ENCODE measurements around the gene OSBP2. TPM values are rescaled to one million over a fixed set of nuclear protein-coding genes. Genes with fewer than 3 reads are reported as not detected.
"Not testable (repeated sequence)": the region's sequence is repeated elsewhere in the genome, so short reads cannot be mapped to it uniquely, and the experiment has no call there.

The OSBP2 gene
- total RNA-seq, 2 donors from 2014 or later = 2.1 to 2.6 TPM

DNA sequence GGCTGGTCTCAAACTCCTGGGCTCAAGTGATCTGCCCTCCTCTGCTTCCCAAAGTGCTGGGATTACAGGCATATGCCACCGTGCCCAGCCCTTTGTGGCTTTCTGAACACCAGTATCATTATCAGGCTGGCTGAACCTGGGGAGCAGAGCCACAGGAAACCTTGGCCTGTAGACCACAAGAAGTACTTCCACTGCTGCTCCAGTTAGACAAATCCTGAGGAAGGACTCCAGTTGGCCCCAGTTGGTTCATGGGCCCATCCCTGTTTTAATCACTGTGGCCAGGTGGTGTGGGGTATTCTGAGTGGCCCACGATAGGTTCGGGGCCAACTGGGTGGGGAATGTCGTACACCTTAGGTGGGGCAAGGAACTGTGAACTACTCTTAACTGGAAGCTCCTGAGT lies 21.5 kb upstream of the OSBP2 start:
- DNase-seq (ENCODE audit: low spot score) = no peak
- intact Hi-C loops (cut with DNase I) = no loop called here

DNA sequence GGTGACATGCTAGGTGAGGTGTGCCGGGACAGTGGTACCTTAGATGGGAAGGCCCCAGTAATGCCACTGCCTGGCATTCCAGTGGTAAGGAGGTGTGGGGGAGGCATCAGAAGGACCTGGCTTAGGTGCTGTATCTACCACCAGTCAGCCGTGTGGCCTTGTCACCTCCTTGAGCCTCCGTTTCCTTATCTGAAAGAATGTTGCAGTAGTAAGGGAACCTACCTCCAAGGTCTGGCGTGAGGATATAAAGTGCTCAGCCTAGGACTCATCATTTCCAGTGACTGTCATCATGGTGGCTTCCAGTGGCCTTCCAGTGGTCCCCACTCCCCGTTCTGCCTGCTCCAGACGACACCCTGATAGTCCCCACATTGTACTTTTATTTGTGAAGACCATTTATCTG lies 20.2 kb upstream of the OSBP2 start:
- intact Hi-C loops (cut with DNase I) = no loop called here
- DNase-seq (ENCODE audit: low spot score) = no peak

DNA sequence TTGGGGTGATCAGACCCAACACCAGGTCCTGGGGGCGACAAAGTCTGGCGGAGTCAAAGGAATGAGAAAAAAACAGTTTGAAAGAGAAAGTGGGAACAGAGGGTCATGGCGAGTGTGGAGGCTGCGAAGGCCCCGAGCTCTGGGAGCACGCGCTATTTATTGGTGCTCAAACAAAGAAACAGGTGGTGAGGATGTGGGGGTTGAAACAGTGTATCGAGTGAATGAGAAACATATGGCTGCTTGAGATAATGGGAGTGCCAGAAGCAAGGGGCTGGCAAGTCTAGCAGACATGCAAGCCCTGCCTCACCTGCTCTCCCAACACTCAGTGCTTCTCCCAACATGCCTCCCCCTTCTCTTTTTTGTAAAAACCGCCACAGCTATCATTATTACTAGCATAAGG lies 19.2 kb upstream of the OSBP2 start:
- no peak for DNase-seq (ENCODE audit: low spot score)
- intact Hi-C loops (cut with DNase I) = no loop called here

DNA sequence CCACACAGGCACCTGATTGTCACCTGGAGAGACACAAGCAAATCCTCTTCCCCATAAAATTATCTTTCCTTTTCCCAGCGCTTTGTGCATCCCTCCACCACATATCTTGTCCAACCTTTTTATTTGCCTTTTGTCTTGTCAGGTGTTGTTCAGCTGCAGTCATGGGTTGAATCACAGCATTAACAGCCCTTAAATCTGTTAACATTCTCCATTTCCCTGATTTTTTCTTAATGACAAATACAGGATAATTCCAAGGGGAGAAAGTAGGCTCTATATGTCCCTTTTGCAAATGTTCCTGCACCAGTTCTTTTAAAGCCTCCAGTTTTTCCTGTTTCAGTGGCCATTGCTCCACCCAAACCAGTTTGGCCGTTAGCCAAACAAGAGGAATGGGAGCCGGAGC lies 18.1 kb upstream of the OSBP2 start:
- intact Hi-C loops (cut with DNase I); DNase-seq (ENCODE audit: low spot score): not testable (repeated sequence)

DNA sequence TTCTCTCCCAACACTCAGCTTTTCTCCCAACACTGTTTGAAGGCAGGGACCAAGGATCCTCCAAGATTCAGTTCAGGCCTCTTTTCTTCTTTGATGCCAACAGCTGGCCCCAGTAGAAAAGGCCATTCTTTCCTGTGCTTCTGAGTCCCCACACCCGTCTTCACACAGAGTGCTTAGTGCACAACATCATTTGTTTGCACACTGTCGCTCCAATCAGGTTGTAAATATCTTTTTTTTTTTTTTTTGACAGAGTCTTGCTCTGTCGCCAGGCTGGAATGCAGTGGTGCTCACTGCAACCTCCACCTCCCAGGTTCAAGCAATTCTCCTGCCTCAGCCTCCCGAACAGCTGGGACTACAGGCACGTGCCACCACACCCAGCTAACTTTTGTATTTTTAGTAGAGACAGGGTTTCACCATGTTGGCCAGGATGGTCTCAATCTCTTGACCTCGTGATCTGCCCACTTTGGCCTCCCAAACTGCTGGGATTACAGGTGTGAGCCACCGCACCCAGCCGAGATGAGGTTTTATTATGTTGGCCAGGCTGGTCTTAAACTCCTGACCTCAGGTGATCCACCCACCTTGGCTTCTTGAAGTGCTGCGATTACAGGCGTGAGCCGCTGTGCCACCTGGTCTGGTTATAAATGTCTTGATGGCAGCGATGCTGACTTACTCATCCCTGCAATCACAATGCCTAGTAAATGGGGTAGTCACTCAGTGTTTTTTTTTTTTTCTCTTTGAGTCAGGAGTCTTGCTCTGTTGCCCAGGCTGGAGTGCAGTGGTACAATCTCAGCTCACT lies 14.6 kb upstream of the OSBP2 start:
- DNase-seq (ENCODE audit: low spot score); intact Hi-C loops (cut with DNase I): not testable (repeated sequence)

DNA sequence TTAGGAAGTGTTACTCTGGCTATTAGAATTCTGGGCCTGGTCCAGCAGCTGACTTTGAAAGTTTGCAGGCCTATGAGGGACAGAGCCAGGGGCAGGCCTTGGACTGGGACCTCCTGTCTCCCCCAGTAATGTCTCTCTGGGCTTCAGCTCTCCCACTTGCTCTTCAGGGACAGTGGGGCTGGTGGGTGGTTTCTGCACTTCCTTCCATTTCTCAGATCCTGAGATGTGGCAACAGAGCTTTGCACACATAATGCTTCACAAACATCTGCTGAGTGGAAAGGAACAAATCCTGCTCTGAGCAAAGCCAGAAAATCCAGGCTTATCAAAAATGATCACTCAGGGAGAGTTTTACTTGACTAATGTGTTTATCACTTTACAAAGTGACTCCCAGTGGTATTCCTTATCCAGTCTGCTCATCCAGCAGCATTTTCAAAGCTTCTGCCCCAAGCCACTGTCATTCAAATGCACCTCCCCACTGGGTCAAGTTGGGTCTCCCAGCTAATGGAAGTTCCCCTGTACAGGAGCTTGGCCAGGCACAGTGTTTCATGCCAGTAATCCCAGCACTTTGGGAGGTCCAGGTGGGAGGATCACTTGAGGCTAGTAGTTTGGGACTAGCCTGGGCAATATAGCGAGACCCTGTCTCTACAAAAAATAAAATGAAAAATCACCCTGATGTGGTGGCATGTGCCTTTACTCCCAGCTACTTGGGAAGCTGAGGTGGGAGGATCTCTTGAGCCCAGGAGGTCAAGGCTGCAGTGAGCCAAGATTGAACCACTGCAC lies 13.5 kb upstream of the OSBP2 start:
- no peak for DNase-seq (ENCODE audit: low spot score)
- intact Hi-C loops (cut with DNase I) = no loop called here

DNA sequence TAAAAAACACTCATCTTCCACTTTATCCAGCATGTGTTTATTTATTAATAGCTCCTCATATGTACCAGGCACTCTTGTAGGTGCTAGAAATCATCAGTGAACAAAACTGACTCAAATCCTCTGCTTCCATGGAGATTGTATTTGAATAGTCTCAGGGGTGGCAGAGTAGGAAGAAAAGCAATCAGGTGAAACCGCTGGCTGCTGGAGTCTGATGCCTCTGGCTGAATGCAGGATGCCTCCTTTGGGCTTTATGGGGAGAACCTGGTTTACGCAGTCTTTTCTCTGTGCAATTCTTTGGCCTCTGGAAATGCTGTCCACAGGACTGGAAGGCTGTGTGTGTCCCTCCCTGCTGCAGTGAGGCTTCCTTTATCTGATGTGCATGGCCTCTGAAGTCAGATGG lies 12.8 kb upstream of the OSBP2 start:
- DNase-seq (ENCODE audit: low spot score) = no peak

DNA sequence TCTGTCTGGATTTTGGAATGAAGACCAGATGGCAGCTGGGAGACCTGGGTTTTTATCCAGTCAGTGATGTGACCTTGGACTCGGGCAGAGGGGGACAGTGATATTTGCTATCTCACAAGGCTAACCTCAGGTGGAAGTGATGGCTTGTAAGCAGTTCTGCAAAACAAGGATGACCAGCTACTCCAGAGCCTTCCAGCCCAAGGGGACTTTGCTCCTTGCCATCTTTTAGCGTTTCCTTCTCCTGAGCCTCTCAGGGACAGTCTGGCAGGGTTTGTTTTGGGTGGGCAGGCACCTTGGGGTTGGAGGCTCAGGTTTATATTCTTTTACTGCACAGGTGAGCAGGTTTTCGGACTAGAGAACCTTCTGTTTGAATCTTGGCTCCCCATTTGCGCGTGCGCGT lies 9.5 kb upstream of the OSBP2 start:
- peak; percentile 26 for DNase-seq (ENCODE audit: low spot score)
- intact Hi-C loops (cut with DNase I) = no loop called here

More for the DNA sequence above, 12.8 kb upstream of the OSBP2 start:
- intact Hi-C loops (cut with DNase I) = no loop called here

DNA sequence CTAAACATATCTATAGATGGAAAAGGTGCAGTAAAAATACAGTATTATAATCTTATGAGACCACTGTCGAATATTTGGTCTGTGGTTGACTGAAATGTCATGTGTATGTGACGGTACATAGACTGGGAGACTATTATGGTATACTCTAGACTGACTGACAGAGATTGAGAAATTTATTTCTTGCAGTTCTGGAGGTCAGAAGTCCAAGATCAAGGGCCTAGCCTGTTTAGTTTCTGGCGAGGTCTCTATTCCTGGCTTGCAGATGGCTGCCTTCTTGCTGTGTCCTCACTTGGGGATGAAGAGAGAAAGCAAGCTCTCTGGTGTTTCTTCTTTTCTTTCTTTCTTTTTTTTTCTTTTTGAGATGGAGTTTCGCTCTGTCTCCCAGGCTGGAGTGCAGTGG lies 7.3 kb upstream of the OSBP2 start:
- no peak for DNase-seq (ENCODE audit: low spot score)
- intact Hi-C loops (cut with DNase I) = no loop called here

DNA sequence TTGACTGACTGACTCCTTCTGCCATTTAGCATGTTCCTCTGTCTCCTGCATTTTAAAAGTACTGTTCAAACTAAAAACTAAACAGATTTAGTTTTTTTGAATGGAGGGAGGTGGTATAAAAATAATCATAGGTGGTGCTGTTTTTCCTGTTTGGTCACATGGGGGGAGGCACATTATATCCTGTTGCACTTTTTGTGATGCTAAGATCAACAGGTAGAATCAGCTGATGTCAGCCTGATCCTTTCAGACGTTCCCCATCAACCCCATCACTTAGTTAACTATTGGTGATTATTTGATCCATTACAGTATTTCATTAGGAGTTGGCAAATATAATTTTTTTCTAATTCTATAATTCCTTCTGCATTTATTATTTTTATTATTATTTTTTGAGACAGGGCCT lies 5.1 kb upstream of the OSBP2 start:
- intact Hi-C loops (cut with DNase I) = no loop called here

DNA sequence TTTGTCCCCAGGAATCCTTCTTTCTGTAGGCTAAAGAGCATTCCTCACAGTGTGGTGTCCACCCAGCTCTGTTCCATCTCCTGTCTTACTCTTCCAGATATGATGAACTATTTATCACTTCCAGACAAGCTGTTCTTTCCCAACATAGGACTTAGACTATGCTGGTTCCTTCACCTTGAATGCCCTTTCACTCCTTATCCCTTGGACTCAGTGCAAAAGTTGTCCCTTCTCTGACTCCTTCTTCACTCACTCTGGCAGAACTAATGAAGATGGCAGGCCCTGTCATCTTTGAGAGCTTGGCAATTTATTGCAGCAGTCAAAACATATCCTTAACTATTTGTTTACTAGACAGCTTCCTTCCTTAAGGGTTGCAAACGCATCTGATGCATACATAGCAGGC lies 3.5 kb upstream of the OSBP2 start:
- no peak for DNase-seq (ENCODE audit: low spot score)
- intact Hi-C loops (cut with DNase I) = no loop called here

More for the DNA sequence above, 5.1 kb upstream of the OSBP2 start:
- no peak for DNase-seq (ENCODE audit: low spot score)

DNA sequence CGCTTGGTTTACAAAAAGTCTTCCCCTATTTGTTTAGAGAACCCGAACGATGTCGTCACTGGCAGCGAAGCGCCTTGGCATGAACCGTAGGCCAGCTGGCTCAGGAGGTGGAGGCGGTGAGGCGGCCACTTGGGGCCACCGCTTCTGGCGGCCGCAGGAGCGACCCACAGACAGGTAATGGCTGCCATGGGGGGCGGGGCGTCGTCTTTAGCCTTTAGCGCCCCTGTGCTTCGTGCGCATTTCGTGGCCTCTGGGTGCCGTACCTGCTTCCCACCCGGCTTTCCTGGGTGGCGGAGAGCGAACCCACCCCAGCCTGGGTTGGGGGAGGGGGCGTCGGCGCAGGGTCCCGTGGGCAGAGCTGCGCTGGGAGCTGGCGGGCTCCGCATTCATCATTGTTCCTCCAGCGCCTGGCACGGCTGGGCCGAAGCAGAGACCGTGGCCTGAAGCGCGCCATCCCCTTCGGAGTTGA lies 469 bp upstream of the OSBP2 start:
- intact Hi-C loops (cut with DNase I) = no loop called here
- DNase-seq (ENCODE audit: low spot score) = peak; percentile 81

DNA sequence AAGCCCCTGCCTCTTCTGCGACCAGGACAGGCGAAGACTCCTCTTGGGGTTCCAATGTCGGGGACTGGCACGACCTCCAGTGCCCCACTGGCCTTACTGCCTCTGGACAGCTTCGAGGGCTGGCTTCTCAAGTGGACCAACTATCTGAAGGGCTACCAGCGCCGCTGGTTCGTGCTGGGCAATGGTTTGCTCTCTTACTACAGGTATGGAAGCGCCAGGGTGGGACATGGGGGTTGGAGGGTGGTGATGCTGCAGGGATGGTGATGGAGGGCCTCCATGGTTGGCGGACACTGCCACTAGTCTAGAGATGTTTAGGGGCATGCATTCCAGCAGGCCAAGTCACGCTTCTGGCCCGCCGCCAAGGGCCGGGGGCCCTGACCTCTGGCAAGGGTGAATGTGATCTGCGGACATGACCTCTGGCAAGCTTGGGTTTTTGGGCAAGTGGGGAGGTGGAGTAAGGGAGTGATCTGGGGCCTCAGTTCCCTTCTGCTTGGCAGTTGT lies 727 bp downstream of the OSBP2 start:
- DNase-seq (ENCODE audit: low spot score) = peak; percentile 68
- intact Hi-C loops (cut with DNase I) = no loop called here

DNA sequence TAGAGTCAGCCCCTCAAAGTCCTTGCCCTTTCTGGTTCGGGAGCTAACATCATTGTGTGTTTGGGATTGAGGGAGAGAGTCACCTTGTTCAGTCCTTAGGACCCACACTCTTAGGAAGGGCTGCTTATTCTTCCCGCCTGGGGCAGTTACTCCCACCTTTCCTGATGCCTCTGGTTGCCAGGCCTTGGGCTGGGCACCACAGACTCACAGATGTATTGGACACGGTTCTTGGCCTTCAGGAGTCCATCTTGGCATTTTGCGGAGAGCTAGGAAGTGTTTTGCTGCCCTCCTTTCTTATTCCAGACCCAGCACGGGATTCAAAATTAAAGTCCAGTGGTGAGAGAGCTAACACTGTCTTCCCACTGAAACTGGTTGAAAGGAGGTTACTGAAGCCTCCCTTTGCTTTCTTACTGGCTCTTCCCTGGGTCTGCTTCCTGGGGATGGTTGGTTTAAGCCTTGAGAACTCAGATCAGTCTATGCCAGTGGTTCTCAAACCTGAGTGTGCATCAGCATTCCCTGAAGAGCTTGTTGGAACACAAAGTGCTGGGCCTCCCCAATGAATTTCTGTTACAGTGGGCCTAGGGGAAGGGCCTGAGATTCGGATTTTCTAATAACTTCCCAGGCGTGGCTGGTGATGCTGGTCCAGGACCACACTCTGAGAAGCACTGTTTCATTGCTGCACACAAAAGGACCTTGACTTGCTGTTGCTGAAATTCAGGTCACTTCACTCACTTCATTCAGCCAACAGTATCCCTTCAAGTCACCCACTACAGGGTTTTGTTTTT lies 1.4 kb downstream of the OSBP2 start:
- DNase-seq (ENCODE audit: low spot score) = peak; percentile 76
- intact Hi-C loops (cut with DNase I) = no loop called here

DNA sequence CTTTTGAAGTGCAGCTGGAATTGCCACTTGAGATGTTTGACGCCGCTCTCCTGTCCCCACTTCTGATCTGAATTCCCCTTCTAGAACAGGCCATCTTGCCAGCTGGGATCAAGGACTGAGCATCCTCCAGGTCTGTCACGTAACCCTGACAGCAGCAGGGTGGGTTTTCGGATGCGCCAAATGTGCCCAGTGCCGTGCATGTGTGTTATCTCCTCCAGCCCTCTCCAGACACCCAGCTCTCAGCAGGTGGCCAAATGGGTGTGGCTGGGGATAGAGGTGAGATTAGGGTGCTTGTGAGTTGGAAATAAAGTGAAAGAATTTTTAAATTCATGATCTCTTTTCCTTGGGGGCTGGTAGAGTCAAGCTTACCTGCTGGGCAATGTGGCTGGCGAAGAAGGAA lies 3.3 kb downstream of the OSBP2 start:
- intact Hi-C loops (cut with DNase I) = no loop called here
- peak; percentile 60 for DNase-seq (ENCODE audit: low spot score)

DNA sequence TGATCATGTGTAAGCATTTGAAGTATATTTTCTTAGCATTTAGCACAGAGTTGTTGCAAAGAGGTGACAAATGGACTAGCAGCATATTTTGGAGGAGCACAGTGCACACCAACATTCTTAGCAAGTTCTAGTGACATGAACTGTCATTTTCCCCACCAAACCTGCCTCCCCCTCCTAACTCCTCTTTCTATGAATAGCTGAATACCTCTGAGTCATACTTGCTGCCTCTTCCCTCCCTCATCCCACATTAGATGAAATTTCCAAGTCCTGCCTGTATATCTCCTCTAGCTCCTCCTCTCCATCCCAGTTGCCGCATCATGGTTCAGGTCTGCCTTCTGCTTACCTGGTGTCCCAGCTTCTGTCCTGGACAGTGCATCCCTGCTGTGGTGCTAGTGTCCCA lies 7.2 kb downstream of the OSBP2 start:
- intact Hi-C loops (cut with DNase I) = loop anchor here in 1 of 2 donors (5.0 kb wide), 1 partner anchor 1070 kb away; no protein-coding TSS in a partner anchor
- no peak for DNase-seq (ENCODE audit: low spot score)

DNA sequence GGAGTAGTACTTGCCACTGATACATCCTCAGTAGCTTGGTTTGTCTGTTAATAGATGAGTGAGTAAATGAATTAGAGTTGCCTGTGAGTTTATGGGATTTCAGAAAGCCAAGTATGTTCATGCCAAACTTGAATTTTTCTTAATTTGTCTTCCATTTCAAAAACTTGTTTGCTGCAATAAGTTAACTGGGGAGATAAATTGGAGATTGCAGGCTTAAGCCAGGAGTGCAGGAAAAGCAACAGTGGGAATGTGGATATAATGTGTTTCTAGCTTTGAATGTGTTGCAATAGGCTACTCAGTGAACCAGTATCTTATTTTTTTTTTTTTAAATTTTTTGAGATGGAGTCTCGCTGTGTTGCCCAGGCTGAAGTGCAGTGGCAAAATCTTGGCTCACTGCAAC lies 8.2 kb downstream of the OSBP2 start:
- intact Hi-C loops (cut with DNase I) = loop anchor here in 1 of 2 donors (5.0 kb wide), 1 partner anchor 1071 kb away; no protein-coding TSS in a partner anchor
- DNase-seq (ENCODE audit: low spot score) = no peak

DNA sequence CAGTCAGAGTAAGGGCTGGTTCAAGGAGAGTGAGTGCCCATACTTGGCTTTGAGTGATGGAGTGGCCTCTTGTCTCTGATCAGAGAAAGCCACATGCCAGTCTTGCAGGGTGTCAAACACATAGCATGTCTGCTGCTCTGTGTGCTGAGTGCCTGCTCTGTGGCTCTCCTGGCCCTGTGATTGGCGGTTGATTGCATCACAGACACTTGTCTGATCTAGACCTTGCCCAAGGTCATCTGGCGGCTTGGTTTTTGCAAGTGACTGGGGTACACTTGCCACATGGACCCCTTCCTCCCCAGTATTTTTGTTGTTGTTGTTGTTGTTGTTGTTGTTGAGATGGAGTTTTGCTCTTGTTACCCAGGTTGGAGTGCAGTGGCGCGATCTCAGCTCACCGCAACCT lies 10.3 kb downstream of the OSBP2 start:
- no peak for DNase-seq (ENCODE audit: low spot score)
- intact Hi-C loops (cut with DNase I) = loop anchor here in 1 of 2 donors (5.0 kb wide), 1 partner anchor 1073 kb away; no protein-coding TSS in a partner anchor
